ENCODE results near the gene ZMYND19. TPM values are rescaled to one million over a fixed set of nuclear protein-coding genes. Genes with fewer than 3 reads are reported as not detected.

The ZMYND19 gene
- total and polyA plus RNA-seq, 2 of the 8 experiments (the other 6 are each of a cell fraction or from before 2014, with no cell fraction given): 42.4 to 58.7 TPM

DNA sequence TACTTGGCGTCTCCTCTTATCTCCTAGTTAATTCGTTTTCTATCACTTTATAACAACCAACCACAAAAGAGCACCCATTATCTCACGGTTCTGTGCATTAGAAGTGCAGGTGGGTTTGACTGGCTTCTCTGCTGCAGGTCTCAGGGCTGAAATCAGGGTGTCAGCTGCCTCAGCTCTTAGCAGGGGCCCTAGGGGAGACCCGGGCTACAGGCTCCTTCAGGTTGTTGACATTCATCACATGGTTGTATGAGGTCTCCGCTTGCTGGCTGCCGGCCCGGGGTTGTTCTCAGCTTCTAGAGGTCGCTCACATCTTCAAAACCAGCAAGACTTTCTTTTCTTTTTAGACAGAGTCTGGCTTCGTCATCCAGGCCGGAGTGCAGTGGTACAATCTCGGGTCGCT lies 2.9 kb upstream of the ZMYND19 start:
- H3K79me1 ChIP-seq (ENCODE audit: low read depth, low read length): peaks cover 11% of the 10 kb centered on the region
- H3K18ac ChIP-seq (ENCODE audit: extremely low read depth, low read length): no peak overlapping the region
- H4K8ac ChIP-seq (ENCODE audit: extremely low read depth, insufficient read depth, low read length): no peak overlapping the region
- no peak for FAIRE-seq
- no peak overlapping the region for H2BK15ac ChIP-seq (ENCODE audit: low read length)
- H3K56ac ChIP-seq (replicated peaks; ENCODE audit: insufficient read length, low read depth, low read length): no peak overlapping the region
- H2AFZ ChIP-seq (ENCODE audit: low read length): no peak overlapping the region
- peaks cover 0 to 7% (median 5%) of the 10 kb centered on the region in 4 experiments; a peak in 5 of 7 replicates for H3K4me1 ChIP-seq (replicated peaks in 1 of 4; ENCODE audit: control insufficient read depth in 3 of 4, insufficient read depth in 4 of 4, low read length in 3 of 4)
- H3K36me3 ChIP-seq (ENCODE audit: control insufficient read depth in 2 of 4, insufficient read depth in 4 of 4, low read length in 3 of 4): peaks cover 5 to 7% (median 5%) of the 10 kb centered on the region in 4 experiments; a peak in 7 of 8 replicates
- 85% methylated on average over 12 of the region's 12 CpGs; no CpG with 5 or more reads in 1 of the 2 experiments for WGBS, 2 experiments (ENCODE audit: extremely low coverage in 1 of 2, insufficient coverage in 1 of 2, insufficient read length in 1 of 2, insufficient replicate concordance in 2 of 2, low coverage in 1 of 2, low lambda C conversion rate in 2 of 2, missing lambda C conversion rate in 1 of 2)
- no peak overlapping the region for H3K4me3 ChIP-seq (ENCODE audit: extremely low read depth in 1 of 4, insufficient read depth in 2 of 4, low read depth in 3 of 4, low read length in 4 of 4)
- H3K9me3 ChIP-seq (ENCODE audit: insufficient read depth in 2 of 2, low read depth in 1 of 2, low read length in 1 of 2): no peaks in the 10 kb centered on the region
- H3K23ac ChIP-seq (ENCODE audit: insufficient read length): no peak overlapping the region
- no peak overlapping the region for H2BK20ac ChIP-seq (ENCODE audit: low read length)
- no peak overlapping the region for H4K5ac ChIP-seq (ENCODE audit: insufficient read length, low read depth, low read length)
- peaks cover 8% of the 10 kb centered on the region; the same call in 1 of the 2 replicates for H3K23me2 ChIP-seq (ENCODE audit: low read depth, low read length)
- peaks cover 10 to 11% of the 10 kb centered on the region in 2 experiments for H4K20me1 ChIP-seq (replicated peaks in 1 of 2; ENCODE audit: control insufficient read depth in 1 of 2, insufficient read depth in 2 of 2, low read length in 2 of 2)
- DNase-seq (ENCODE audit: low read depth in 1 of 2, low spot score in 2 of 2): no peak
- POLR2A ChIA-PET (ENCODE audit: partially characterized antibody): interaction anchor here (0.7 to 6.2 kb wide), 5 partner anchors 10 to 277 kb away, joined by 3 to 45 read pairs (median 4); partner anchors contain the start of gene DPH7
- no peak overlapping the region for H3K4me2 ChIP-seq (ENCODE audit: insufficient read depth in 1 of 2, low read depth in 2 of 2, low read length in 2 of 2)
- CTCF ChIA-PET (ENCODE audit: partially characterized antibody): interaction anchor here (1.0 to 2.7 kb wide), 2 partner anchors 10 to 47 kb away, joined by 3 to 19 read pairs; no protein-coding TSS in a partner anchor
- peaks cover 0 to 16% of the 10 kb centered on the region in 2 experiments; a peak in 2 of 4 replicates for H3K79me2 ChIP-seq (ENCODE audit: control insufficient read depth in 1 of 2, insufficient read depth in 2 of 2, low read length in 2 of 2)
- H2BK120ac ChIP-seq (replicated peaks; ENCODE audit: low read depth, low read length): no peak overlapping the region
- H2BK12ac ChIP-seq (ENCODE audit: low read depth, low read length): no peak overlapping the region
- TF ChIP-seq CHD1 (IDR thresholded peaks at IDR 0.05; ENCODE audit: low read depth, low read length) (no peak), NANOG (IDR thresholded peaks at IDR 0.05; ENCODE audit: insufficient read depth, low read depth, low read length, poor library complexity, severe bottlenecking) (no peak), RAD21 (IDR thresholded peaks at IDR 0.05 in 1 of 2, conservative IDR thresholded peaks at IDR 0.05 in 1 of 2; ENCODE audit: low read depth in 2 of 2, low read length in 2 of 2) (no peak), SP1 (IDR thresholded peaks at IDR 0.05; ENCODE audit: low read depth, low read length) (no peak), KDM5A (IDR thresholded peaks at IDR 0.05; ENCODE audit: low read length) (no peak)
- no peak overlapping the region for H2AK5ac ChIP-seq (ENCODE audit: low read depth, low read length)
- H3K14ac ChIP-seq (ENCODE audit: insufficient read length): no peak overlapping the region
- H3K9ac ChIP-seq (replicated peaks in 1 of 4; ENCODE audit: extremely low read depth in 1 of 4, low read depth in 3 of 4, low read length in 3 of 4): no peak overlapping the region
- H2BK5ac ChIP-seq (ENCODE audit: low read depth, low read length): no peak overlapping the region
- no peak overlapping the region for H3K4ac ChIP-seq (replicated peaks; ENCODE audit: insufficient read length, low read depth, low read length)
- H4K91ac ChIP-seq (replicated peaks; ENCODE audit: insufficient read length, low read length): no peak overlapping the region
- H3K27ac ChIP-seq (ENCODE audit: low read depth, low read length): no peak overlapping the region
- H3K27me3 ChIP-seq (replicated peaks in 1 of 4; ENCODE audit: control insufficient read depth in 3 of 4, extremely low read depth in 1 of 4, insufficient read depth in 3 of 4, low read length in 3 of 4): no peaks in the 10 kb centered on the region; a peak in 1 of 7 replicates

Data from H1 (cell line).